Effector memory CD4-positive, alpha-beta T cell (primary cell): ENCODE results near the gene CPVL.

ENCODE experiments used
- DNase-seq, 3 donors: peaks; one replicate each; pipeline ENCODE4 v3.0.0-alpha.2; 2020
- H3K27ac ChIP-seq: 2 replicates; pipeline ENCODE4 v1.7.0; 2013; ENCODE audit warnings: mild to moderate bottlenecking, low read length, moderate library complexity; ENCODE audit not compliant: insufficient read depth, poor library complexity, severe bottlenecking
- H3K27me3 ChIP-seq: replicated peaks from 2 replicates; pipeline ENCODE4 v1.7.0; 2013; ENCODE audit warnings: mild to moderate bottlenecking, low read length; ENCODE audit not compliant: insufficient read depth, control insufficient read depth, poor library complexity, severe bottlenecking
- H3K36me3 ChIP-seq: 2 replicates; pipeline ENCODE4 v1.7.0; 2013; ENCODE audit warnings: mild to moderate bottlenecking, low read length, moderate library complexity; ENCODE audit not compliant: control insufficient read depth, insufficient read depth
- H3K4me1 ChIP-seq: 2 replicates; pipeline ENCODE4 v1.7.0; 2013; ENCODE audit warnings: low read length, mild to moderate bottlenecking; ENCODE audit not compliant: control insufficient read depth, insufficient read depth, poor library complexity, severe bottlenecking
- H3K4me3 ChIP-seq: 2 replicates; pipeline ENCODE4 v1.7.0; 2013; ENCODE audit warnings: low read length, low read depth, mild to moderate bottlenecking; ENCODE audit not compliant: insufficient read depth, poor library complexity, severe bottlenecking
- H3K9me3 ChIP-seq: 2 replicates; pipeline ENCODE4 v1.7.0; 2013; ENCODE audit warnings: mild to moderate bottlenecking, low read length, moderate library complexity; ENCODE audit not compliant: control insufficient read depth

Gene CPVL

DNA sequence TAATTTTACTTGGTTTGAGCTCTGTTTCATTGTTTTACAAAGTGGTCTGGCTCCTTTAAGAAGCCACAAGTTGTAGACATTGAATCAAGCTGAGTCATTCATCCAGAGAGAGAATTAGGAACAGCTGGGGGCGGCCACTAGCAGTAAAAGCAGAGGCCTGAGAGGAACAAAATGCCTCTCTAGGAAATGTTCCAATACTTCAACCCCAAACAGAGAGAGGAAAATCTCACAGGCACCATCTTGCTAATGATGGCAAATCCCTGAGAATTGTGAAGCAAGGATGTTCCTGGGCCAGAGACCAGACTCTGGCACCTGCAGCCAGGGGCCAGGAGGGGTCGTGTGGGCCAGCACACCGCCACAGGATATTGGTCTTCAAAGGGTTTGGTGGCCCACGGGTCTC, 161.7 kb downstream of the CPVL start:
- H3K27ac ChIP-seq = no peak overlapping the region
- DNase-seq = no peak
- H3K4me3 ChIP-seq = no peak overlapping the region

DNA sequence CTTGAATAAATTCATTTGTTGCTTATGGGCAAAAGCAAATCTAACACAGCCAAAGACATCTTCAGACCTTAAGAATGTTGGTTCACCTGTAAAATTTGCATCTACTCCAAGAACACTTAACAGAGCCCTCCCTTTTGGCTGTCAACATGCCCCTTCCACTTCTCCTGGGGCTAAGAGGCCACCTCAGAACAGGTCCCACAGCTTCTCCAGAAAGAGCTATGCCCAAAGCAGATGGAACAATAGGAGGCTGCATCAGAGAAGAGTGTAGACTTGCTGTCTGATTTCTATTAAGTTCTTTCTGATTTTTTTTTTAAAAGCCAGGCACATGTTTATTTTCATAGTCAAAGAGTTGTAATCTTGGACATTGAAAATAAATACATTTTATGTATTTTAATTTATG, 162.1 kb downstream of the CPVL start:
- H3K27me3 ChIP-seq = no peaks in the 10 kb centered on the region
- no peak overlapping the region for H3K27ac ChIP-seq
- no peaks in the 10 kb centered on the region for H3K9me3 ChIP-seq
- no peaks in the 10 kb centered on the region for H3K36me3 ChIP-seq
- H3K4me1 ChIP-seq = no peaks in the 10 kb centered on the region
- H3K4me3 ChIP-seq = no peak overlapping the region
- DNase-seq = no peak

More for the DNA sequence above, 161.7 kb downstream of the CPVL start:
- no peaks in the 10 kb centered on the region for H3K4me1 ChIP-seq
- H3K27me3 ChIP-seq = no peaks in the 10 kb centered on the region
- H3K36me3 ChIP-seq = no peaks in the 10 kb centered on the region
- no peaks in the 10 kb centered on the region for H3K9me3 ChIP-seq

GRCh38 chr7:28983396-28984190, 162.7 kb downstream of the CPVL start:
- H3K9me3 ChIP-seq = no peaks in the 10 kb centered on the region
- DNase-seq = no peak
- no peak overlapping the region for H3K4me3 ChIP-seq
- H3K27me3 ChIP-seq = no peaks in the 10 kb centered on the region
- no peak overlapping the region for H3K27ac ChIP-seq
- H3K4me1 ChIP-seq = no peaks in the 10 kb centered on the region
- H3K36me3 ChIP-seq = no peaks in the 10 kb centered on the region

GRCh38 chr7:28981161-28981465, 165.2 kb downstream of the CPVL start:
- H3K4me1 ChIP-seq = no peaks in the 10 kb centered on the region
- H3K27me3 ChIP-seq = no peaks in the 10 kb centered on the region
- H3K36me3 ChIP-seq = no peaks in the 10 kb centered on the region
- H3K4me3 ChIP-seq = no peak overlapping the region
- no peak overlapping the region for H3K27ac ChIP-seq
- DNase-seq = no peak
- H3K9me3 ChIP-seq = no peaks in the 10 kb centered on the region

DNA sequence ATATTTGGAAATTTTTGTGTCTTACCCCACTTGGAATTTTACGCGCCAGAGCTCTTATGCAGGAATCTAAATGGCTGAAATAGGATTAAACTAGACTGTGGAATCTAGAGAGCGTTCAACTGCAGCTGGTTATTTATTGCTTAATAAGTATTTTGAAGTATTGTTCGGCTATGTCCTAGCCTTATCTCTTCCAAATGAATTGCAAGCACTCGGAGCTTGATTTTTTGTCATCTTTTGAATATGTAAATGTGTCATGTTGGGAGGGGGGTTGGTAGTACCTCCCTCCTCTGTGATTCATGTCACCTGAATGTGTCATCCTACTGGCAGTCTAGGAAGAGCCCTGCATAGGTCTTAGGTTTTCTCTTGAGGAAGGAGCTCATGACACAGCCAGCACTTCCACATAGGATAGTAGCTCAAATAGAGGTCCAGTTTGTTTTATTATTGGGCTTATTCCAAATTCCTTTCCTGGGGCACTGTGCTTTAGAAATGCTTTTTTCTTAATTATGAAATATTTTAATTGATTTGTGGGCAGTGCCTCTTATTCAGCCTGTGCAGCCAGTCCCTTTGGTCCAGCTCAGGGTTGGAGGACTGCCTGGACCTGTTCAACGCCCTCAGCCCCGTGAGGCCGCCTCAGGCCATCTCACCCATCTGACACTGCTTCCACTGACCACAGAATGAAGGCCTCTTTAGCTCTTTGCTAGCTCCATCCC, 165.7 kb downstream of the CPVL start:
- no peak for DNase-seq
- no peak overlapping the region for H3K4me3 ChIP-seq
- no peaks in the 10 kb centered on the region for H3K4me1 ChIP-seq
- H3K9me3 ChIP-seq = no peaks in the 10 kb centered on the region
- H3K27me3 ChIP-seq = no peaks in the 10 kb centered on the region
- H3K27ac ChIP-seq = no peak overlapping the region
- H3K36me3 ChIP-seq = no peaks in the 10 kb centered on the region

GRCh38 chr7:28979776-28980175, 166.6 kb downstream of the CPVL start:
- no peak overlapping the region for H3K27ac ChIP-seq
- H3K9me3 ChIP-seq = no peaks in the 10 kb centered on the region
- no peaks in the 10 kb centered on the region for H3K27me3 ChIP-seq
- no peaks in the 10 kb centered on the region for H3K36me3 ChIP-seq
- no peaks in the 10 kb centered on the region for H3K4me1 ChIP-seq
- no peak overlapping the region for H3K4me3 ChIP-seq
- DNase-seq = no peak

DNA sequence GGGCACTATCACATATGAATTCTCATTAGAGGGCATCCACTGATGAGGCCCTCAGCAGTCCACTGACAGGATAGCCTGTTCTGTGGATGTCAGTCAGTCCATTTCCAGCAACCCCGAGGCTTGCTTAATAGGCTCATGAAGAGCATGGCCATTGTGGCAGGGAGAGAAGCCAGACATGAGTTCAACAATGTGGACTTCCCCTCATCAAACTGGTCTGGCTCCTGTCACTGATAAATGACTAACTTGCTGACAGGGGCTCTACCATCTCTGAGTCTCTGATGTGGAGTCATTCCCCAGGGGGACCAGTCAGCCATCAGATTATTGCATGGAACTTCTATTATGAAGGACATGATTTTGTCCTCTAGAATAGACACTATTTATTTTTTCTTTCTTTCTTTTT, 168.5 kb downstream of the CPVL start:
- H3K27ac ChIP-seq = no peak overlapping the region
- no peaks in the 10 kb centered on the region for H3K9me3 ChIP-seq
- no peaks in the 10 kb centered on the region for H3K36me3 ChIP-seq
- no peaks in the 10 kb centered on the region for H3K27me3 ChIP-seq
- H3K4me3 ChIP-seq = no peak overlapping the region
- no peak for DNase-seq
- H3K4me1 ChIP-seq = no peaks in the 10 kb centered on the region

GRCh38 chr7:28976022-28976421, 170.3 kb downstream of the CPVL start:
- Histone ChIP-seq H3K4me3 (no peak overlapping the region), H3K4me1 (no peaks in the 10 kb centered on the region), H3K27ac (no peak overlapping the region), H3K9me3 (no peaks in the 10 kb centered on the region), H3K36me3 (no peaks in the 10 kb centered on the region), H3K27me3 (no peaks in the 10 kb centered on the region)
- no peak for DNase-seq

DNA sequence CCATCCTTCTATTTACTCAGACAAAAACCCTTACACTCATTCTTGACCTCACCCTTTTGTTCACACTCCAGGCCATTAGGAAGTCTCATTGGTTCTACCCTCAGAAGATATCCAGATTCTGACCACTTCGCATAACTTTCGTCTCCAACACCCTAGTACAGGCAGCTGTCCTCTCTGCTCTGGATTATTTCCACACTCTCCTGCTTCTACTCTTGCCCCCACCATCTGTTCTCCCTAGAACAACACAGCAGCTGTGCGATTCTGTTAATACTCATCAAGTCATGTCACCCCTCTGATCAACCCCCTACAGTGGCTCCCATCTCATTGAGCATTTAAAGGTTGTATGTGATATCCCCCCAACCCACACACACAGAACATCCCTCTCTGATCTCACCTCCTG, 172.7 kb downstream of the CPVL start:
- no peaks in the 10 kb centered on the region for H3K36me3 ChIP-seq
- no peaks in the 10 kb centered on the region for H3K9me3 ChIP-seq
- H3K27me3 ChIP-seq = no peaks in the 10 kb centered on the region
- H3K4me3 ChIP-seq = no peak overlapping the region
- DNase-seq = no peak
- H3K27ac ChIP-seq = no peak overlapping the region
- H3K4me1 ChIP-seq = no peaks in the 10 kb centered on the region

GRCh38 chr7:28964056-28964455, 182.3 kb downstream of the CPVL start:
- Histone ChIP-seq H3K4me3 (no peak overlapping the region), H3K27ac (no peak overlapping the region), H3K36me3 (no peaks in the 10 kb centered on the region), H3K27me3 (no peaks in the 10 kb centered on the region), H3K4me1 (no peaks in the 10 kb centered on the region), H3K9me3 (no peaks in the 10 kb centered on the region)
- no peak for DNase-seq
